HG03108 (cell line): ENCODE data around the gene MAP2K2.
"Not testable (repeated sequence)": the region's sequence is repeated elsewhere in the genome, so short reads cannot be mapped to it uniquely, and the experiment has no call there.

Source experiments
- ATAC-seq: cut with Tn5 transposase; IDR thresholded peaks from one replicate; pipeline ENCODE4 v1.9.1; 2021; ENCODE audit warnings: moderate library complexity; ENCODE audit not compliant: unreplicated experiment

Gene MAP2K2

DNA sequence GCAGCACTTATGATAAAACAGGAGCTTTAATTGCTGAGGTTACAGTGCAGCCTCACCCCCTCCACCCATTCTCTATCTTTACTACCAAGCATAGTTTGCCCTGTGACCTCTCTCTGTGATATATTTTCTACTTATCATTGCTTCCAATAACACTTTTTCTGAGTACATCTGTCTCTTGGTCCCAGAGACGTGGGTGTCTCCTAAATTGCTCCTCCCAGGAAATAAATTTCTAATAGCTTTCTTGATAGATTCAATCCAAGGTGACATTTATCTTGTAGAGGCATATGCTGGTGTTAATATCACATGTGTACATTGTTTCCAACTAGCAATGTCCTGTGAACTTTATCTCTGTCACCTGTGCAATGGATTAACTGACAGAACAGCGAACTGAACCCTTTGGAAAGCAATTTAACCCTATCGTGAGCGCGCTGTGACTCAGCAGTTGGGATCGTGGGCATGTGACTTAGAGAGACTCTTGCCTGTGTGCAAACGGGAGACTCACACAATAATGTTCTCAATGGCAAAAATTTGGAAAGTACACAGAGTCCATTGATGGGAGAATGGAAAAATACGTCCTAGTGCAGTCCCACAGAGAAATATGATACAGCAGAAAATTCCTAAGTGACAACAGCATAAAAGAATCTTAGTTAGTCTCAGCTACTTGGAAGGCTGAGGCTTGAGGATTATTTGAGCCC, 7.0 kb upstream of the MAP2K2 start:
- no peak for ATAC-seq

DNA sequence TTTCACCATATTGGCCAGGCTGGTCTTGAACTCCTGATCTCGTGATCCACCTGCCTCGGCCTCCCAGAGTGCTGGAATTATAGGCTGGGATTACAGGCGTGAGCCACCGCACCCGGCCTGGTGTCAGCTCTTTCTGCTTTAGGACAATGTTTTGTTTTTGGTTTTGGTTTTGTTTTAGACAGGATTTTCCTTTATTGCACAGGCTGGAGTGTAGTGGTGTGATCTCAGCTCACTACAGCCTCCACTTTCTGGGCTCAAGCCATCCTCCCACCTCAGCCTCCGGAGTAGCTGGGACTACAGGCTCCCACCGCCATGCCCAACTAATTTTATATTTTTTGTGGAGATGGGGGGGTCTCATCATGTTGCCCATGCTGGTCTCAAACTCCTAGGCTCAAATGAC, 5.1 kb upstream of the MAP2K2 start:
- ATAC-seq = not testable (repeated sequence)

DNA sequence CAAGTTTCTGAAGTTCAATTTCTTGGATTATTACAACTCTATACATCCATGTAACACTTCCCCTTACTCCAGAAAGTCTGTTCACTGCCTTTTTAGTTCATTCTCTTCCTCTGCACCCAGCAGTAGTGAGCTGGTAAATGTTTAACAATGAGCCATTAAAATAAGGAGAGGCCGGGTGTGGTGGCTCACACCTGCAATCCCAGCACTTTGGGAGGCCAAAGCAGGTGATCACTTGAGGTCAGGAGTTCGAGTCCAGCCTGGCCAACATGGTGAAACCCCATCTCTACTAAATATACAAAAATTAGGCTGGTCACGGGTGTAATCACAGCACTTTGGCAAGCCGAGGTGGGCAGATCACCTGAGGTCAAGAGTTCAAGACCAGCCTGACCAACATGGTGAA, 3.4 kb upstream of the MAP2K2 start:
- not testable (repeated sequence) for ATAC-seq

GRCh38 chr19:4124638-4125037, 716 bp upstream of the MAP2K2 start:
- no peak for ATAC-seq

- ATAC-seq = no peak
Observed at GRCh38 chr19:4122480-4122879, 1.4 kb downstream of the MAP2K2 start.

DNA sequence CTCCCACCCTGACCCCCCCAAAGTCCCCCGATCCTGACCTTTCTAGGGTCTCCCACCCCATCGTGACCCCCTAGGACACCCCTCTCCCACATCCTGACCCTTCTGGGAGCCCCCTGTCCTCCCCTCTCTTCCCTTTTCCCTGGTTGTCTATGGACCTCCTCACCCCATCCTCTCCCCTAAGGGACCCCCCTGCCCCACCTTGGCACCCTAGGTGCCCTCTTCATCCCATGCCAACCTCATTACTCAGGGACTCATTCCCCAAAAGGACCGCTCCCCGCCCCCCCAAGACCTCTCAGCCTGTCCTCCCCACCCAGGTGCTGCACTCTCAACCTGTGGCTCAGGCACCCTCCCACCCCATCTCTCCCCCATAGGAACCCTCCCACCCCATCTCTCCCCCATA, 2.1 kb downstream of the MAP2K2 start:
- ATAC-seq = no peak

DNA sequence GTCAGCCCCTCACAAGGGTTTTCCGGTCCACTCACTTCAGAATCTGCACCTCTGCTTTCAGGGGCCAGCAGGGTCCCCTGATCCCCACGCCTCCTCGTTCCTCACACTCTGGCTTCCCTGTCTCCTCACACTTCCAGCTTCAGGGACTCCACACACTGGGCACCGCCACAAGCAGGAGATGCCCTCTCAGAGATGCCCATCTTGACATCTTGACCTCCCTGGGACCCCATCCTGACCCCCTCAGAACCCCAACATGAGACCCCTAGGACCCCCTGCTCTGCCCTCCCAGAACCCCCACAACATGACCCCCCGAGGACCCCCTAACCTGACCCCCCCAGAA, 2.7 kb downstream of the MAP2K2 start:
- no peak for ATAC-seq

GRCh38 chr19:4120559-4121272, 3.2 kb downstream of the MAP2K2 start:
- no peak for ATAC-seq

DNA sequence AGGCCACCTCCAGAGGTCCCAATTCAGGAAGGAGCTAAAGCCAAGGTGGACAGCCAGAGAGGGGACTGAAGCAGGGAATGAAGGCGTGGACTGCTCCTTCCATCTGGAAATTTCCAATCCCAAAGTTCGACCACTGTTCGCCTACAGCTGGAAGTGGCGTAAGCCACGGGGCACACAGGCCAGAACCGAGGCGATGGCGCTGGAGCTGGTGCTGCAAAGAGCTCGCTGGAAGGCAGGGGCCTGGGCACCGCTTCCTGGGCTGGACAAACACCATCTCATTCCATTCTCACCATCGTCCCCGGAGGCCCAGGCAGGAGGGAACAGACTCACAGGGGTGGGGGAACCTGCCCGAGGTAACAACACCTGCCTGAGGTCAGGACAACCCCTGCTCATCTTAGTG, 4.2 kb downstream of the MAP2K2 start:
- no peak for ATAC-seq

GRCh38 chr19:4115818-4116385, 8.0 kb downstream of the MAP2K2 start:
- ATAC-seq = peak; percentile 3

- ATAC-seq = peak; percentile 65
Observed at GRCh38 chr19:4115050-4115817, 8.7 kb downstream of the MAP2K2 start.

GRCh38 chr19:4114181-4114580, 9.7 kb downstream of the MAP2K2 start:
- no peak for ATAC-seq

DNA sequence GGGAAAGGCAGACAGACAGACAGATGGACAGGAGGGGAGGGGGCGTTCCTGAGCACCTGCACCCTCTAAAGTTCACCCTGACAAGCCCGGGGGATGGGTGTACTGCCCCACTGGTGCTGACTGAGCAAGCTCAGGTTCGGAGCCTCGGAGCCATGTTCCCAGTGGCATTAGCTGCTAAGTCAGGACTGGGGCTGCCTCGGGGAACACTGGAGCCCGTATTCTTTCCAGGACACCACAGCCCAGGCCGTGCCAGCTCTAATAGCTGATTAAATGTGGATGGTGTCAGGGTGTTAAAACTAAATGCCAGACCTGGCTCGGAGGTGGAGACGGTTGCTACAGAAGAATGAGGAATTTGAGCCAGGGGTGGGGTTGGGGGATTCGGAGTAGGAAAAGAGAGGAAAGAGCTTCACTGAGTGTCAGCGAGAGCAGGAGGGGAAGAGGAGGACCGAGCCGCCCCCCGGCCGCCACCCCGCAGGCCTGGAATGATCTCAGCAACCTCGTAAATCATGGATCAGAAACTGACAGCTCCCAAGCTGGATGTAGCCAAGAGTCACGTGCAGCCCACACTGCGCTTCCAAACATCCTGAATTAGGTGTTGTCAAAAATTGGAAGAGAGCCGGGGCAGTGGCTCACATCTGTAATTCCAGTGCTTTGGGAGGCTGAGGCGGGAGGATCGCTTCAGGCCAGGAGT, 10.4 kb downstream of the MAP2K2 start:
- ATAC-seq = no peak

DNA sequence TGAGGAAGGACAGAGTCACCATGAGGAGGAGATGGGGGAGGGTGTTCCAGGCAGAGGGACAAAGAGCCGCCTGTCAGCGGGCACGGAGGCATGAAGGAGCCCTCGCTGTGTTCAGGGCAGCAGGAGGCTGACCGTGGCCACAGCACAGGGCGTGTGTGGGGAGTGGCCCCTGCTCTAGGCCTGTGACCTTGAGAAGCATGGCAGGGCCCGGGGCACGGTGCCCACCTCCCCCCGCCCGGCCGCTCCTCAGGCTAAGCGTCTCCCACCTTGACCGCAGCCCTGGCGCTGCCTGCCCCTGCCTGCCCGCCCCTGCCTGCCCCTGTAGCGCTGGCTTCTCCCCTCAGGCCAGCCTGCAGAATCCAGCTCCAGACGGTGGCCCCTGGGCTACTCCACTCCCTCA, 11.6 kb downstream of the MAP2K2 start:
- no peak for ATAC-seq

GRCh38 chr19:4109626-4109945, 14.3 kb downstream of the MAP2K2 start:
- no peak for ATAC-seq

DNA sequence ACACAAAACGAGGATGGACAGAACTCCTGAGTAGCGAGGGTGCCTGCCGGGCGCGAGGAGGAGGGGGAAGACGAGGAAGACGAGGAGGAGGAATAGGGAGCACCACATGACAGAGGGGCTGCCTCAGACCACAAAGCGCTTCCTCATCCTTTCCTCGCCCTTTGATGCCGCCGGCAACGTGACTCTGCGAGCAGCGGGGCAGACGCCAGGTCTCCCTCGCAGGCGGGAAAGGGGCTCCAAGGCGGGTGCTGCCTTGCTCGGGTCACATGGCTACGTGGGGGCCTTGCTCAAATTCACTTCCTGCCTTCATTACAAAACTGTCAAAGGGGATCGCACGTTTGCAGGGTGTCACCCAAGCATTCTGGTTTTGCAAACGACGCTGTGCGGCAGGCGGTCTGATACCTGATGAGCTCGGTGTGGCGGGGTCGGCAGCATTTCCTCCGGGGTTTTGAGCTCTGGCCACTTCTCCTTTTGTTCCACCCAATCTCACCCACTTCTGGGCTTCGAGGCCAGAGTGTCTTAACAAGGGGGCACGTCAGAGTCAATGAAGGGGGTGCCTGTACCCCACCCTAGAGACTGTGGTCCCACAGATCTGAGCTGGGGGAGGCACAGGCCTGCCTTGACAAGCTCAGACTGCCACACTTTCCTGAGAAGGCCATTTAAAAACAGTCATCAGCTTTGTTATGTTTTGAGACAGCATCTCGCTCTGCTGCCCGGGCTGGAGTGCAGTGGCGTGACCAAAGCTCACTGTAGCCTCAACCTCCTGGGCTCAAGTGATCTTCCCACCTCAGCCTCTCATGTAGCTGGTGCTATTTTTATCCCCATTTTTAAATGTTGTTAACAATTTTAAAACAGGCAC, 14.9 kb downstream of the MAP2K2 start:
- peak; percentile 45 for ATAC-seq

DNA sequence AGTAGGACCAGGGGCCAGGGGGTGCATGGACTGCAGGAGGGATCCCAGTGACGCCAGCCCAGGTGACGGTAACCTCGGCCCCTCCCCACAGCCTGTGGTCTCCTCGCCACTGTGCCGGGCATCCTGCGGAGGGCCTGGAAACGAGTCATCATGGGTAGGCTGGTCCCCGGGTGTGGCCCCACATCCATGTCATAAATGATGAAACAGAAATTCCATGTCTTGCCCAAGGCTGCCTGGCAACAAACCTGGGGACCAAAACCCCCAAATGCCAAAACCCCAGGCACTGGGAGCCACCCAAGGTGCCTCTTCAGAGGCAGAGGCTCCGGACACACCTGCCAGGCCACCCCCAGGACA, 20.9 kb downstream of the MAP2K2 start:
- ATAC-seq = no peak

- no peak for ATAC-seq
Observed at GRCh38 chr19:4102339-4103079, 21.4 kb downstream of the MAP2K2 start.

DNA sequence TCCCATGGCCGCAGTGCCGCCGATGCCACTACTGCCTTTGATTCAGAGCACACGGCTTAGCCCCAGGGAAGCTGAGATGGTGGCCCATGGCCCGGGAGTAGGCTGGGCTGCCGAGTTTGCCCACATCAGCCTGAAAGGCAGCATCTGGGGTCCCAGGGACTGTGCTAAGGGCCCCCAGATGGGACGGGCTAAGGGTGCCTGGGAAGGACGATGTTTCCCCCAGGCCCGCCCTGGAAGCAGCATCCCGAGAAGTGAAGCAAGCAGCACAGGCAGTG, 22.5 kb downstream of the MAP2K2 start:
- no peak for ATAC-seq
